GM12864 (cell line): ENCODE measurements around the gene PKD2L1.
"Not testable (repeated sequence)": the region's sequence is repeated elsewhere in the genome, so short reads cannot be mapped to it uniquely, and the experiment has no call there.

ENCODE experiments used
- DNase-seq: peaks from one replicate; pipeline ENCODE4 v3.0.0-alpha.2; 2011; ENCODE audit warnings: low read depth
- H3K4me3 ChIP-seq: 2 replicates; pipeline ENCODE4 v1.5.1; 2011; ENCODE audit warnings: mild to moderate bottlenecking, low read depth, low read length, control low read depth
- CTCF ChIP-seq: IDR thresholded peaks from 2 replicates; pipeline ENCODE4 v1.5.1; 2011; ENCODE audit warnings: low read depth, mild to moderate bottlenecking, moderate library complexity, low read length, control low read depth, inconsistent platforms; ENCODE audit errors: missing control alignments

The PKD2L1 gene

GRCh38 chr10:100330079-100330478 is at the start of gene PKD2L1:
TSS of gene PKD2L1 (minus strand) at chr10:100330228. CDS start at chr10:100330103, 125 bp downstream.
- no peak for DNase-seq
- H3K4me3 ChIP-seq = no peak within 1 kb of the TSS
- TF ChIP-seq CTCF = no peak

- TF ChIP-seq CTCF = no peak
- no peak overlapping the region for H3K4me3 ChIP-seq
- DNase-seq = no peak
These were observed 47.8 kb upstream of the PKD2L1 start for GRCh38 chr10:100377830-100378229.

- not testable (repeated sequence) for DNase-seq, H3K4me3 ChIP-seq
These were observed 46.6 kb upstream of the PKD2L1 start for GRCh38 chr10:100376656-100377055.

- not testable (repeated sequence) for DNase-seq
- H3K4me3 ChIP-seq = peak overlapping the region; percentile 84
These were observed 44.8 kb upstream of the PKD2L1 start for GRCh38 chr10:100374677-100375353.

- DNase-seq = no peak
- no peak for TF ChIP-seq CTCF
- H3K4me3 ChIP-seq = peak overlapping the region; percentile 84
These were observed 44.2 kb upstream of the PKD2L1 start for GRCh38 chr10:100374200-100374655.

- no peak for TF ChIP-seq CTCF
- DNase-seq = peak; percentile 91
- peak overlapping the region; percentile 84 for H3K4me3 ChIP-seq
These were observed 43.5 kb upstream of the PKD2L1 start for GRCh38 chr10:100373298-100374199.

- peak overlapping the region; percentile 84 for H3K4me3 ChIP-seq
- TF ChIP-seq CTCF = no peak
- no peak for DNase-seq
These were observed 42.6 kb upstream of the PKD2L1 start for GRCh38 chr10:100372415-100373297.
